ENCODE results near the gene FOXD2.

FOXD2 gene

GRCh38 chr1:47415728-47416318 is 22.0 kb upstream of the FOXD2 start, which contains the start of gene FOXE3:
Gene FOXE3, plus strand, starts transcription at chr1:47416285. Its CDS starts 31 bp downstream, at chr1:47416316.
- DNase-seq: no peak
- in situ Hi-C loops (cut with MboI; ENCODE audit: low pct_unique_long_range_greater_than_20kb, low sequenced_read_pairs): no loop called here

- no peak for DNase-seq
- in situ Hi-C loops (cut with MboI; ENCODE audit: low pct_unique_long_range_greater_than_20kb, low sequenced_read_pairs): no loop called here
These were observed 21.3 kb upstream of the FOXD2 start for GRCh38 chr1:47416319-47417169.

- DNase-seq: no peak
- in situ Hi-C loops (cut with MboI; ENCODE audit: low pct_unique_long_range_greater_than_20kb, low sequenced_read_pairs): no loop called here
These were observed 20.4 kb upstream of the FOXD2 start for GRCh38 chr1:47417170-47418044.

GRCh38 chr1:47418122-47418521 is 19.7 kb upstream of the FOXD2 start:
- DNase-seq: no peak
- in situ Hi-C loops (cut with MboI; ENCODE audit: low pct_unique_long_range_greater_than_20kb, low sequenced_read_pairs): no loop called here

GRCh38 chr1:47418681-47419325 is 19.0 kb upstream of the FOXD2 start:
- DNase-seq: no peak
- in situ Hi-C loops (cut with MboI; ENCODE audit: low pct_unique_long_range_greater_than_20kb, low sequenced_read_pairs): no loop called here

GRCh38 chr1:47420547-47420946 is 17.3 kb upstream of the FOXD2 start:
- no peak for DNase-seq
- in situ Hi-C loops (cut with MboI; ENCODE audit: low pct_unique_long_range_greater_than_20kb, low sequenced_read_pairs): no loop called here

GRCh38 chr1:47423872-47424271 is 14.0 kb upstream of the FOXD2 start:
- no peak for DNase-seq
- in situ Hi-C loops (cut with MboI; ENCODE audit: low pct_unique_long_range_greater_than_20kb, low sequenced_read_pairs): no loop called here

- peak; percentile 64 for DNase-seq
- in situ Hi-C loops (cut with MboI; ENCODE audit: low pct_unique_long_range_greater_than_20kb, low sequenced_read_pairs): no loop called here
These were observed 13.4 kb upstream of the FOXD2 start for GRCh38 chr1:47424336-47424982.

GRCh38 chr1:47431534-47431933 is 6.3 kb upstream of the FOXD2 start:
- in situ Hi-C loops (cut with MboI; ENCODE audit: low pct_unique_long_range_greater_than_20kb, low sequenced_read_pairs): loop anchor here (25.0 kb wide), 1 partner anchor 281 kb away; no protein-coding TSS in a partner anchor
- DNase-seq: peak; percentile 32

GRCh38 chr1:47432071-47433036 is 5.5 kb upstream of the FOXD2 start:
- in situ Hi-C loops (cut with MboI; ENCODE audit: low pct_unique_long_range_greater_than_20kb, low sequenced_read_pairs): loop anchor here (25.0 kb wide), 1 partner anchor 280 kb away; no protein-coding TSS in a partner anchor
- peak; percentile 89 for DNase-seq

GRCh38 chr1:47433037-47433421 is 4.8 kb upstream of the FOXD2 start:
- in situ Hi-C loops (cut with MboI; ENCODE audit: low pct_unique_long_range_greater_than_20kb, low sequenced_read_pairs): loop anchor here (25.0 kb wide), 1 partner anchor 279 kb away; no protein-coding TSS in a partner anchor

GRCh38 chr1:47433477-47434050 is 4.3 kb upstream of the FOXD2 start:
- in situ Hi-C loops (cut with MboI; ENCODE audit: low pct_unique_long_range_greater_than_20kb, low sequenced_read_pairs): loop anchor here (25.0 kb wide), 1 partner anchor 279 kb away; no protein-coding TSS in a partner anchor
- DNase-seq: no peak

More at GRCh38 chr1:47433037-47433421, 4.8 kb upstream of the FOXD2 start:
- DNase-seq: no peak

GRCh38 chr1:47434051-47434842 is 3.6 kb upstream of the FOXD2 start:
- in situ Hi-C loops (cut with MboI; ENCODE audit: low pct_unique_long_range_greater_than_20kb, low sequenced_read_pairs): loop anchor here (25.0 kb wide), 1 partner anchor 278 kb away; no protein-coding TSS in a partner anchor
- no peak for DNase-seq

GRCh38 chr1:47435506-47436303 is 2.1 kb upstream of the FOXD2 start:
- in situ Hi-C loops (cut with MboI; ENCODE audit: low pct_unique_long_range_greater_than_20kb, low sequenced_read_pairs): loop anchor here (25.0 kb wide), 1 partner anchor 277 kb away; no protein-coding TSS in a partner anchor
- peak; percentile 15 for DNase-seq

GRCh38 chr1:47436304-47436978 is 1.4 kb upstream of the FOXD2 start:
- peak; percentile 88 for DNase-seq
- in situ Hi-C loops (cut with MboI; ENCODE audit: low pct_unique_long_range_greater_than_20kb, low sequenced_read_pairs): loop anchor here (25.0 kb wide), 1 partner anchor 276 kb away; no protein-coding TSS in a partner anchor
